ENCODE measurements around the gene TGFBR1.

The TGFBR1 gene

DNA sequence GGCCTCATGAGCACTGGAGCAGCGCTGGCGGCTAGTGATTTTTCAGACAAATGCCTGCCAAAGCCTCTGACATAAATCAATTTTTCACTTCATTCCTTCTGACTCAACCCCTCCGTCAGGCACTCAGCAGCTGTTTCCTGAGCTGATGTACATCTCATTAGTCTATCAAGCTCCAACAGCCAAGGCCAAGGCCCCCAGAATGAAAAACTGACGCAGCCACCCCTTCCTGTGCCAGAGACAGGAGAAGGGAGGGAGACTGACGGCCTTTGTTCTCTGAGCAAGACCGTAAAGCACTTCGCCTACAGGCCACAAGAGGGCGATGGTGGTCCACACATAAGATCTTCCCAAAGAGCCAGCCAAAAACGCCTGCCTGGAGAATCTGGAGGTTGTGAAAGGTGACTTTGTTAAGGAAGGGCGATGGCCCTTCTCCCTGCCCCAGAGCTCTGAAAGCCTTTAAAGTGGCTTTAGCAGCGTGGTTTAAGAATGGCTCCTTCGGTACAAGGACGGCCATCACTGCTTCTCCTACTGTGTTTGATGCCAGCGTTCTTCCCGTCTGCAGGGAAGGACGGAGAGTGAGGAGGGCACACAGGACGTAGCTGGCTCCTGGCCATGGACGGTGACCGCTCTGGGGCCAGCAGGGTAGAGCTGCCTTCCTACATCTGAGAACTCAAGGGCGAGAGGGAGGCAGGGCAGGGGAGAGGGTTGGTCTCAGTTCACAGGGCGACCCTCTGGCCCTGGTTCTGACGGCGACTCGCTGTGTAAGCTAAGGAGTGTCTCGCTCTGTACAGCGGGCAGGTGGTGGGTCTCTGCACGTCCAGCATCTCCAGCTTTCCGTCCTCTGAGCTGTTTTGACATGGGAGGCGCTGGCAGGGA is 79.8 kb downstream of the TGFBR1 start:
- TF ChIP-seq, protein P1, sequence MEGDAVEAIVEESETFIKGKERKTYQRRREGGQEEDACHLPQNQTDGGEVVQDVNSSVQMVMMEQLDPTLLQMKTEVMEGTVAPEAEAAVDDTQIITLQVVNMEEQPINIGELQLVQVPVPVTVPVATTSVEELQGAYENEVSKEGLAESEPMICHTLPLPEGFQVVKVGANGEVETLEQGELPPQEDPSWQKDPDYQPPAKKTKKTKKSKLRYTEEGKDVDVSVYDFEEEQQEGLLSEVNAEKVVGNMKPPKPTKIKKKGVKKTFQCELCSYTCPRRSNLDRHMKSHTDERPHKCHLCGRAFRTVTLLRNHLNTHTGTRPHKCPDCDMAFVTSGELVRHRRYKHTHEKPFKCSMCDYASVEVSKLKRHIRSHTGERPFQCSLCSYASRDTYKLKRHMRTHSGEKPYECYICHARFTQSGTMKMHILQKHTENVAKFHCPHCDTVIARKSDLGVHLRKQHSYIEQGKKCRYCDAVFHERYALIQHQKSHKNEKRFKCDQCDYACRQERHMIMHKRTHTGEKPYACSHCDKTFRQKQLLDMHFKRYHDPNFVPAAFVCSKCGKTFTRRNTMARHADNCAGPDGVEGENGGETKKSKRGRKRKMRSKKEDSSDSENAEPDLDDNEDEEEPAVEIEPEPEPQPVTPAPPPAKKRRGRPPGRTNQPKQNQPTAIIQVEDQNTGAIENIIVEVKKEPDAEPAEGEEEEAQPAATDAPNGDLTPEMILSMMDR (IDR thresholded peaks at IDR 0.05; ENCODE audit: low read depth, low read length), result peak; percentile 96

GRCh38 chr9:99185348-99185632 is 80.4 kb downstream of the TGFBR1 start:
- no peak overlapping the region for H3K4me3 ChIP-seq (ENCODE audit: low read depth, low read length)
- H3K36me3 ChIP-seq, result no peaks in the 10 kb centered on the region
- H3K9me3 ChIP-seq (ENCODE audit: severe bottlenecking), result no peaks in the 10 kb centered on the region
- TF ChIP-seq, protein P1 (IDR thresholded peaks at IDR 0.05; ENCODE audit: low read depth, low read length), result no peak
- DNase-seq, result no peak
- H3K27me3 ChIP-seq (ENCODE audit: insufficient read depth, low read depth, severe bottlenecking), result no peaks in the 10 kb centered on the region
- no peak overlapping the region for H3K27ac ChIP-seq

More for the DNA sequence above, 79.8 kb downstream of the TGFBR1 start:
- Histone ChIP-seq H3K27me3 (ENCODE audit: insufficient read depth, low read depth, severe bottlenecking) (no peaks in the 10 kb centered on the region), H3K4me3 (ENCODE audit: low read depth, low read length) (no peak overlapping the region), H3K9me3 (ENCODE audit: severe bottlenecking) (no peaks in the 10 kb centered on the region), H3K36me3 (no peaks in the 10 kb centered on the region), H3K27ac (peak overlapping the region; percentile 70)
- DNase-seq, result peak; percentile 92

- Histone ChIP-seq H3K27me3 (ENCODE audit: insufficient read depth, low read depth, severe bottlenecking) (no peaks in the 10 kb centered on the region), H3K4me3 (ENCODE audit: low read depth, low read length) (no peak overlapping the region), H3K27ac (no peak overlapping the region), H3K36me3 (no peaks in the 10 kb centered on the region), H3K9me3 (ENCODE audit: severe bottlenecking) (no peaks in the 10 kb centered on the region)
- TF ChIP-seq, protein P1 (IDR thresholded peaks at IDR 0.05; ENCODE audit: low read depth, low read length), result no peak
- DNase-seq, result no peak
These were observed 81.0 kb downstream of the TGFBR1 start for GRCh38 chr9:99185934-99186333.

- TF ChIP-seq, protein P1 (IDR thresholded peaks at IDR 0.05; ENCODE audit: low read depth, low read length), result no peak
- DNase-seq, result no peak
- Histone ChIP-seq H3K9me3 (ENCODE audit: severe bottlenecking) (no peaks in the 10 kb centered on the region), H3K27ac (no peak overlapping the region), H3K4me3 (ENCODE audit: low read depth, low read length) (no peak overlapping the region), H3K36me3 (no peaks in the 10 kb centered on the region), H3K27me3 (ENCODE audit: insufficient read depth, low read depth, severe bottlenecking) (no peaks in the 10 kb centered on the region)
These were observed 82.4 kb downstream of the TGFBR1 start for GRCh38 chr9:99187311-99187710.

- Histone ChIP-seq H3K27ac (no peak overlapping the region), H3K9me3 (ENCODE audit: severe bottlenecking) (no peaks in the 10 kb centered on the region), H3K4me3 (ENCODE audit: low read depth, low read length) (no peak overlapping the region), H3K36me3 (no peaks in the 10 kb centered on the region), H3K27me3 (ENCODE audit: insufficient read depth, low read depth, severe bottlenecking) (no peaks in the 10 kb centered on the region)
- TF ChIP-seq, protein P1 (IDR thresholded peaks at IDR 0.05; ENCODE audit: low read depth, low read length), result no peak
- no peak for DNase-seq
These were observed 84.3 kb downstream of the TGFBR1 start for GRCh38 chr9:99189186-99189585.

Measured in WERI-Rb-1 (cell line).